HCT116 (cell line): ENCODE measurements around the gene STYK1. TPM values are rescaled to one million over a fixed set of nuclear protein-coding genes. Genes with fewer than 3 reads are reported as not detected.

Source experiments
- ATAC-seq: fragments of 200-7000 bp; cut with Tn5 transposase; 2 replicates; pipeline ENCODE4 v1.9.1; 2020; ENCODE audit warnings: mild to moderate bottlenecking, moderate library complexity
- BruUV-seq: library from RNA; stranded (reverse); fragments of 400-500 nt; replicated peaks from 2 replicates; lab custom pipeline; 2021; lab: Mats Ljungman, UMichigan
- CTCF ChIA-PET: fragments of 300-600 bp; sonication (Branson Sonifier 250); formaldehyde crosslinking; loops from one replicate; lab custom pipeline; 2021; ENCODE audit warnings: antibody characterized with exemption; lab: Charles Lee
- POLR2A ChIA-PET: fragments of 300-600, 350-600 bp; sonication (Branson Sonifier 250); formaldehyde crosslinking; loops from one replicate; lab custom pipeline; 2021; ENCODE audit warnings: antibody characterized with exemption; lab: Charles Lee
- RAD21 ChIA-PET, 2 experiments: fragments of 300-600 bp; sonication (Branson Sonifier 250); formaldehyde crosslinking; loops; one replicate each; lab custom pipeline; 2023; ENCODE audit warnings: low total read pairs in 2 of 2; ENCODE audit not compliant: uncharacterized antibody in 2 of 2, unreplicated experiment in 2 of 2, low non-redundant PET in 1 of 2; lab: Charles Lee
- DNase-seq: peaks from one replicate; pipeline ENCODE4 v3.0.0-alpha.2; 2010; ENCODE audit warnings: low read depth, low spot score
- H2AFZ ChIP-seq: fragments of 200-600 bp; shearing (Covaris generic), sonication (generic); 2 replicates; pipeline ENCODE4 v1.6.1; 2017; ENCODE audit warnings: low read depth, mixed run types, mixed read lengths, antibody characterized with exemption, low read length; ENCODE audit not compliant: poor library complexity, severe bottlenecking
- H3K27ac ChIP-seq: 2 replicates; pipeline ENCODE4 v1.5.1; 2012; ENCODE audit warnings: low read depth, low read length
- H3K27me3 ChIP-seq: fragments of 200-600 bp; sonication (generic); 2 replicates; pipeline ENCODE4 v1.6.1; 2016; ENCODE audit warnings: mixed run types, low read length, mixed read lengths; ENCODE audit not compliant: insufficient read depth
- H3K36me3 ChIP-seq, 2 experiments: fragments of 200-500 bp in 1 of 2; fragments of 200-600 bp in 1 of 2; sonication (Bioruptor generic) in 1 of 2; sonication (generic) in 1 of 2; 2 replicates each; pipeline versions ENCODE4 v1.5.1 to v1.6.1; 2014 to 2016; ENCODE audit warnings: low read length in 2 of 2, inconsistent platforms in 1 of 2, mixed read lengths in 1 of 2, mixed run types in 1 of 2; ENCODE audit not compliant: insufficient read depth in 2 of 2, control insufficient read depth in 1 of 2
- H3K4me1 ChIP-seq, 2 experiments: fragments of 200-600 bp in 1 of 2; sonication (generic) in 1 of 2; 2 replicates each; pipeline versions ENCODE4 v1.5.1 to v1.6.1; 2012 to 2017; ENCODE audit warnings: low read length in 2 of 2, inconsistent platforms in 1 of 2, mild to moderate bottlenecking in 1 of 2, mixed read lengths in 1 of 2, mixed run types in 1 of 2, moderate library complexity in 1 of 2; ENCODE audit not compliant: insufficient read depth in 2 of 2, control insufficient read depth in 1 of 2
- H3K4me2 ChIP-seq: fragments of 200-600 bp; sonication (generic); 2 replicates; pipeline ENCODE4 v1.6.1; 2017; ENCODE audit warnings: mixed run types, low read length, mixed read lengths
- H3K4me3 ChIP-seq, 2 experiments: fragments of 200-600 bp in 1 of 2; sonication (generic) in 1 of 2; replicated peaks in 1 of 2; 2 replicates each; pipeline ENCODE4 v1.5.1; 2011 to 2016; ENCODE audit warnings: low read length in 2 of 2, control low read depth in 1 of 2, low read depth in 1 of 2, mild to moderate bottlenecking in 1 of 2, mixed read lengths in 1 of 2, mixed run types in 1 of 2
- H3K79me2 ChIP-seq: fragments of 200-600 bp; sonication (generic); 2 replicates; pipeline ENCODE4 v1.6.1; 2017; ENCODE audit warnings: mild to moderate bottlenecking, mixed run types, low read length, moderate library complexity, mixed read lengths; ENCODE audit not compliant: insufficient read depth
- H3K9ac ChIP-seq: fragments of 200-600 bp; sonication (generic); 2 replicates; pipeline ENCODE4 v1.6.1; 2016; ENCODE audit warnings: low read length, mixed read lengths
- H3K9me2 ChIP-seq: fragments of 200-600 bp; sonication (generic), shearing (Covaris generic); 2 replicates; pipeline ENCODE4 v1.6.1; 2017; ENCODE audit warnings: mixed run types, mild to moderate bottlenecking, moderate library complexity; ENCODE audit not compliant: insufficient read depth
- H3K9me3 ChIP-seq, 2 experiments: fragments of 200-500 bp in 1 of 2; fragments of 200-600 bp in 1 of 2; sonication (Bioruptor generic) in 1 of 2; sonication (generic) in 1 of 2; 2 replicates each; pipeline ENCODE4 v1.6.1; 2014 to 2017; ENCODE audit warnings: low read length in 2 of 2, mixed read lengths in 2 of 2, inconsistent platforms in 1 of 2, low read depth in 1 of 2, mild to moderate bottlenecking in 1 of 2, mixed run types in 1 of 2, moderate library complexity in 1 of 2; ENCODE audit not compliant: control insufficient read depth in 1 of 2, insufficient read depth in 1 of 2
- H4K20me1 ChIP-seq: fragments of 200-600 bp; sonication (generic), shearing (Covaris generic); 2 replicates; pipeline ENCODE4 v1.6.1; 2017; ENCODE audit warnings: mixed run types, mild to moderate bottlenecking, moderate library complexity; ENCODE audit not compliant: insufficient read depth
- CTCF ChIP-seq, 3 experiments: fragments of 200-600 bp in 1 of 3; sonication (generic) in 1 of 3; IDR thresholded peaks in 2 of 3; conservative IDR thresholded peaks in 1 of 3; 2 replicates each; pipeline ENCODE4 v1.5.1; 2012 to 2017; ENCODE audit warnings: low read depth in 2 of 3, low read length in 2 of 3, antibody characterized with exemption in 1 of 3, borderline replicate concordance in 1 of 3, control low read depth in 1 of 3, mild to moderate bottlenecking in 1 of 3, mixed read lengths in 1 of 3, mixed run types in 1 of 3, moderate library complexity in 1 of 3; ENCODE audit not compliant: insufficient read depth in 1 of 3
- ZFX ChIP-seq: fragments of 450-650 bp; IDR thresholded peaks from 2 replicates; pipeline ENCODE4 v1.6.1; 2017
- intact Hi-C: fragments of 100-400 bp; cut with micrococcal nuclease; formaldehyde crosslinking; loops from 2 replicates; pipeline ENCODE4 v1.10.0; 2022
- total RNA-seq: library from RNA; stranded (reverse); gene quantifications from one replicate; pipeline ENCODE4 v1.2.1, GENCODE V29; 2021; ENCODE audit not compliant: unreplicated experiment
- TF ChIP-seq, protein P1 (sequence below): IDR thresholded peaks from 2 replicates; pipeline ENCODE4 v1.6.1; 2012; ENCODE audit warnings: low read depth

STYK1 gene
- total RNA-seq, 1 experiment from 2014 or later, result 4.4 TPM

- no peaks in the 10 kb centered on the region for H3K27me3 ChIP-seq
- TSS peak; percentile 68 for BruUV-seq
- peaks cover 0 to 10% of the 10 kb centered on the region in 2 experiments; a peak in 2 of 4 replicates for H3K36me3 ChIP-seq
- H3K4me3 ChIP-seq, result peak overlapping the region; percentile 90 to 93
- peaks cover 68% of the 10 kb centered on the region for H3K79me2 ChIP-seq
- H3K9me2 ChIP-seq, result no peaks in the 10 kb centered on the region
- DNase-seq (no peak), ATAC-seq (peak; percentile 41)
- ChIA-PET CTCF (no interaction called here), RAD21 (no interaction called here), POLR2A (no interaction called here)
- peak overlapping the region; percentile 97 for H3K9ac ChIP-seq
- peaks cover 31% of the 10 kb centered on the region; the same call in 1 of the 2 replicates for H4K20me1 ChIP-seq
- intact Hi-C loops, result no loop called here
- peak overlapping the region; percentile 77 for H3K4me2 ChIP-seq
- TF ChIP-seq ZFX (peak; percentile 87), CTCF (IDR thresholded peaks at IDR 0.05 in 2 of 3, conservative IDR thresholded peaks at IDR 0.05 in 1 of 3; ENCODE audit: borderline replicate concordance in 1 of 3, insufficient read depth in 1 of 3, low read depth in 2 of 3, low read length in 2 of 3) (peak in 2 of 3 experiments; percentile 5 to 21; a peak in 1 of 6 replicates)
- TF ChIP-seq, protein P1, sequence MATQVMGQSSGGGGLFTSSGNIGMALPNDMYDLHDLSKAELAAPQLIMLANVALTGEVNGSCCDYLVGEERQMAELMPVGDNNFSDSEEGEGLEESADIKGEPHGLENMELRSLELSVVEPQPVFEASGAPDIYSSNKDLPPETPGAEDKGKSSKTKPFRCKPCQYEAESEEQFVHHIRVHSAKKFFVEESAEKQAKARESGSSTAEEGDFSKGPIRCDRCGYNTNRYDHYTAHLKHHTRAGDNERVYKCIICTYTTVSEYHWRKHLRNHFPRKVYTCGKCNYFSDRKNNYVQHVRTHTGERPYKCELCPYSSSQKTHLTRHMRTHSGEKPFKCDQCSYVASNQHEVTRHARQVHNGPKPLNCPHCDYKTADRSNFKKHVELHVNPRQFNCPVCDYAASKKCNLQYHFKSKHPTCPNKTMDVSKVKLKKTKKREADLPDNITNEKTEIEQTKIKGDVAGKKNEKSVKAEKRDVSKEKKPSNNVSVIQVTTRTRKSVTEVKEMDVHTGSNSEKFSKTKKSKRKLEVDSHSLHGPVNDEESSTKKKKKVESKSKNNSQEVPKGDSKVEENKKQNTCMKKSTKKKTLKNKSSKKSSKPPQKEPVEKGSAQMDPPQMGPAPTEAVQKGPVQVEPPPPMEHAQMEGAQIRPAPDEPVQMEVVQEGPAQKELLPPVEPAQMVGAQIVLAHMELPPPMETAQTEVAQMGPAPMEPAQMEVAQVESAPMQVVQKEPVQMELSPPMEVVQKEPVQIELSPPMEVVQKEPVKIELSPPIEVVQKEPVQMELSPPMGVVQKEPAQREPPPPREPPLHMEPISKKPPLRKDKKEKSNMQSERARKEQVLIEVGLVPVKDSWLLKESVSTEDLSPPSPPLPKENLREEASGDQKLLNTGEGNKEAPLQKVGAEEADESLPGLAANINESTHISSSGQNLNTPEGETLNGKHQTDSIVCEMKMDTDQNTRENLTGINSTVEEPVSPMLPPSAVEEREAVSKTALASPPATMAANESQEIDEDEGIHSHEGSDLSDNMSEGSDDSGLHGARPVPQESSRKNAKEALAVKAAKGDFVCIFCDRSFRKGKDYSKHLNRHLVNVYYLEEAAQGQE, result no peak
- H3K9me3 ChIP-seq, result no peaks in the 10 kb centered on the region
- peak overlapping the region; percentile 96 for H3K27ac ChIP-seq
- H2AFZ ChIP-seq, result no peak overlapping the region
- H3K4me1 ChIP-seq, result peaks cover 39 to 56% of the 10 kb centered on the region in 2 experiments
These were observed 48.7 kb upstream of the STYK1 start for GRCh38 chr12:10722502-10722904.
